ENCODE measurements around the gene TRPV4. TPM values are rescaled to one million over a fixed set of nuclear protein-coding genes. Genes with fewer than 3 reads are reported as not detected.
A peak's percentile ranks its signal among the peaks of the same experiment; 100 is the strongest.

TRPV4 gene
- total RNA-seq, 1 experiment from 2014 or later = 2.4 TPM

- no peaks in the 10 kb centered on the region for H3K9me3 ChIP-seq (ENCODE audit: low read length)
- ChIA-PET POLR2A (ENCODE audit: unreplicated experiment) (interaction anchor here (0.5 kb wide), 2 partner anchors 200 to 320 kb away, joined by 3 to 7 read pairs; partner anchors contain the start of gene MVK), CTCF (interaction anchor here (0.5 to 1.9 kb wide), 6 partner anchors 54 to 345 kb away, joined by 3 to 28 read pairs (median 3); no protein-coding TSS in a partner anchor)
- H3K4me2 ChIP-seq (ENCODE audit: low read length) = peak overlapping the region; percentile 91
- H3K4me1 ChIP-seq (ENCODE audit: insufficient read depth, low read length) = peaks cover 27% of the 10 kb centered on the region
- H2AFZ ChIP-seq (ENCODE audit: low read length) = peak overlapping the region; percentile 96
- H3K36me3 ChIP-seq (ENCODE audit: low read depth, low read length) = no peaks in the 10 kb centered on the region
- TF ChIP-seq EZH2 (IDR thresholded peaks at IDR 0.05; ENCODE audit: low read length, unreplicated experiment) (no peak), EZH2phosphoT487 (IDR thresholded peaks at IDR 0.05; ENCODE audit: borderline replicate concordance, low read length) (no peak)
- TF ChIP-seq, protein P1, sequence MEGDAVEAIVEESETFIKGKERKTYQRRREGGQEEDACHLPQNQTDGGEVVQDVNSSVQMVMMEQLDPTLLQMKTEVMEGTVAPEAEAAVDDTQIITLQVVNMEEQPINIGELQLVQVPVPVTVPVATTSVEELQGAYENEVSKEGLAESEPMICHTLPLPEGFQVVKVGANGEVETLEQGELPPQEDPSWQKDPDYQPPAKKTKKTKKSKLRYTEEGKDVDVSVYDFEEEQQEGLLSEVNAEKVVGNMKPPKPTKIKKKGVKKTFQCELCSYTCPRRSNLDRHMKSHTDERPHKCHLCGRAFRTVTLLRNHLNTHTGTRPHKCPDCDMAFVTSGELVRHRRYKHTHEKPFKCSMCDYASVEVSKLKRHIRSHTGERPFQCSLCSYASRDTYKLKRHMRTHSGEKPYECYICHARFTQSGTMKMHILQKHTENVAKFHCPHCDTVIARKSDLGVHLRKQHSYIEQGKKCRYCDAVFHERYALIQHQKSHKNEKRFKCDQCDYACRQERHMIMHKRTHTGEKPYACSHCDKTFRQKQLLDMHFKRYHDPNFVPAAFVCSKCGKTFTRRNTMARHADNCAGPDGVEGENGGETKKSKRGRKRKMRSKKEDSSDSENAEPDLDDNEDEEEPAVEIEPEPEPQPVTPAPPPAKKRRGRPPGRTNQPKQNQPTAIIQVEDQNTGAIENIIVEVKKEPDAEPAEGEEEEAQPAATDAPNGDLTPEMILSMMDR (conservative IDR thresholded peaks at IDR 0.05; ENCODE audit: low read depth, low read length) = no peak
- no peaks in the 10 kb centered on the region for H3K27me3 ChIP-seq (ENCODE audit: low read length)
- ATAC-seq = peak; percentile 81
- H3K27ac ChIP-seq (ENCODE audit: low read length) = peak overlapping the region; percentile 73
- no peaks in the 10 kb centered on the region for H4K20me1 ChIP-seq (ENCODE audit: low read length)
- H3F3A ChIP-seq (ENCODE audit: low read length, unreplicated experiment) = no peaks in the 10 kb centered on the region
- intact Hi-C loops (cut with micrococcal nuclease) = loop anchor here (2.0 kb wide), 3 partner anchors 55 to 345 kb away; no protein-coding TSS in a partner anchor
- peaks cover 14% of the 10 kb centered on the region for H3K79me2 ChIP-seq (ENCODE audit: low read length)
- peak; percentile 89 for DNase-seq
- no peaks in the 10 kb centered on the region for H3K9me2 ChIP-seq (replicated peaks; ENCODE audit: low read length)
- no TSS peak for BruUV-seq (replicated peaks)
- peak overlapping the region; percentile 47 for H3K9ac ChIP-seq (ENCODE audit: low read length)
- peak overlapping the region; percentile 66 for H3K4me3 ChIP-seq (ENCODE audit: low read length)
These were observed 59.7 kb downstream of the TRPV4 start for GRCh38 chr12:109773384-109774011.

GRCh38 chr12:109772622-109773321 is 60.4 kb downstream of the TRPV4 start:
- no peaks in the 10 kb centered on the region for H3K9me2 ChIP-seq (replicated peaks; ENCODE audit: low read length)
- peaks cover 14% of the 10 kb centered on the region for H3K79me2 ChIP-seq (ENCODE audit: low read length)
- peak overlapping the region; percentile 96 for H2AFZ ChIP-seq (ENCODE audit: low read length)
- ChIA-PET CTCF (interaction anchor here (0.5 to 1.0 kb wide), 6 partner anchors 53 to 345 kb away, joined by 3 to 5 read pairs (median 3); no protein-coding TSS in a partner anchor), POLR2A (ENCODE audit: unreplicated experiment) (interaction anchor here (0.5 to 0.6 kb wide), 3 partner anchors 175 to 320 kb away, joined by 3 to 7 read pairs (median 4); partner anchors contain the start of gene MVK)
- intact Hi-C loops (cut with micrococcal nuclease) = loop anchor here (2.0 kb wide), 1 partner anchor 54 kb away; no protein-coding TSS in a partner anchor
- DNase-seq (peak; percentile 30), ATAC-seq (peak; percentile 46)
- TF ChIP-seq EZH2 (IDR thresholded peaks at IDR 0.05; ENCODE audit: low read length, unreplicated experiment) (no peak), EZH2phosphoT487 (IDR thresholded peaks at IDR 0.05; ENCODE audit: borderline replicate concordance, low read length) (no peak)
- TF ChIP-seq, protein P1 (conservative IDR thresholded peaks at IDR 0.05; ENCODE audit: low read depth, low read length) = no peak
- peaks cover 27% of the 10 kb centered on the region for H3K4me1 ChIP-seq (ENCODE audit: insufficient read depth, low read length)
- H3K27ac ChIP-seq (ENCODE audit: low read length) = peak overlapping the region; percentile 73
- H3K4me3 ChIP-seq (ENCODE audit: low read length) = peak overlapping the region; percentile 66
- peak overlapping the region; percentile 47 for H3K9ac ChIP-seq (ENCODE audit: low read length)
- no peaks in the 10 kb centered on the region for H3K9me3 ChIP-seq (ENCODE audit: low read length)
- no peaks in the 10 kb centered on the region for H4K20me1 ChIP-seq (ENCODE audit: low read length)
- H3K27me3 ChIP-seq (ENCODE audit: low read length) = no peaks in the 10 kb centered on the region
- H3F3A ChIP-seq (ENCODE audit: low read length, unreplicated experiment) = no peaks in the 10 kb centered on the region
- H3K36me3 ChIP-seq (ENCODE audit: low read depth, low read length) = no peaks in the 10 kb centered on the region
- H3K4me2 ChIP-seq (ENCODE audit: low read length) = peak overlapping the region; percentile 91
- TSS peak; percentile 90 for BruUV-seq (replicated peaks)

All from PC-3 (cell line).